H9 (cell line): ENCODE results near the gene EXPH5. TPM values are rescaled to one million over a fixed set of nuclear protein-coding genes. Genes with fewer than 3 reads are reported as not detected.

Source experiments
- DNase-seq: peaks from one replicate; pipeline ENCODE4 v3.0.0-alpha.2; 2017
- H2AFZ ChIP-seq: one replicate; pipeline ENCODE4 v1.6.1; 2013; ENCODE audit warnings: mild to moderate bottlenecking, low read length, control low read depth, moderate library complexity
- H2AK5ac ChIP-seq: 2 replicates; pipeline ENCODE4 v1.6.1; 2013; ENCODE audit warnings: low read length, control low read depth, mixed read lengths; ENCODE audit not compliant: insufficient read length
- H2BK120ac ChIP-seq: one replicate; pipeline ENCODE4 v1.6.1; 2013; ENCODE audit warnings: low read depth, mild to moderate bottlenecking, low read length, control low read depth, inconsistent platforms; ENCODE audit not compliant: poor library complexity, severe bottlenecking
- H2BK12ac ChIP-seq: 2 replicates; pipeline ENCODE4 v1.6.1; 2013; ENCODE audit warnings: low read length, control low read depth, mixed read lengths, low read depth; ENCODE audit not compliant: insufficient read length
- H2BK15ac ChIP-seq: 2 replicates; pipeline ENCODE4 v1.6.1; 2013; ENCODE audit warnings: low read depth, low read length, control low read depth
- H2BK20ac ChIP-seq: one replicate; pipeline ENCODE4 v1.6.1; 2013; ENCODE audit warnings: low read depth, mild to moderate bottlenecking, low read length, control low read depth, inconsistent platforms; ENCODE audit not compliant: poor library complexity, severe bottlenecking
- H2BK5ac ChIP-seq: 2 replicates; pipeline ENCODE4 v1.6.1; 2013; ENCODE audit warnings: low read length, control low read depth, mixed read lengths; ENCODE audit not compliant: insufficient read length
- H3K14ac ChIP-seq: 2 replicates; pipeline ENCODE4 v1.6.1; 2013; ENCODE audit warnings: low read length, control low read depth; ENCODE audit not compliant: insufficient read depth
- H3K18ac ChIP-seq: 2 replicates; pipeline ENCODE4 v1.6.1; 2013; ENCODE audit warnings: low read depth, mild to moderate bottlenecking, mixed read lengths, low read length, control low read depth; ENCODE audit not compliant: insufficient read length
- H3K23ac ChIP-seq: 2 replicates; pipeline ENCODE4 v1.6.1; 2013; ENCODE audit warnings: low read length, control low read depth, mixed read lengths, low read depth; ENCODE audit not compliant: insufficient read length
- H3K23me2 ChIP-seq: 2 replicates; pipeline ENCODE4 v1.6.1; 2013; ENCODE audit warnings: low read depth, mild to moderate bottlenecking, mixed read lengths, low read length, control low read depth; ENCODE audit not compliant: insufficient read length, poor library complexity, severe bottlenecking
- H3K27ac ChIP-seq: 2 replicates; pipeline ENCODE4 v1.5.1; 2013; ENCODE audit warnings: low read length, control low read depth, mixed read lengths, low read depth; ENCODE audit not compliant: insufficient read length
- H3K27me3 ChIP-seq: 2 replicates; pipeline ENCODE4 v1.6.1; 2013; ENCODE audit warnings: low read length, control low read depth, inconsistent platforms; ENCODE audit not compliant: insufficient read depth
- H3K4ac ChIP-seq: 2 replicates; pipeline ENCODE4 v1.6.1; 2013; ENCODE audit warnings: low read depth, mild to moderate bottlenecking, control low read depth, inconsistent platforms, low read length, moderate library complexity
- H3K4me1 ChIP-seq: 2 replicates; pipeline ENCODE4 v1.6.1; 2013; ENCODE audit warnings: low read length, control low read depth, inconsistent platforms; ENCODE audit not compliant: insufficient read depth
- H3K4me2 ChIP-seq: 2 replicates; pipeline ENCODE4 v1.6.1; 2013; ENCODE audit warnings: low read length, control low read depth, mixed read lengths; ENCODE audit not compliant: insufficient read length, insufficient read depth
- H3K56ac ChIP-seq: 2 replicates; pipeline ENCODE4 v1.6.1; 2013; ENCODE audit warnings: low read depth, mild to moderate bottlenecking, mixed read lengths, low read length, control low read depth; ENCODE audit not compliant: insufficient read length
- H3K79me1 ChIP-seq: 2 replicates; pipeline ENCODE4 v1.6.1; 2013; ENCODE audit warnings: low read depth, mild to moderate bottlenecking, moderate library complexity, low read length, control low read depth, inconsistent platforms; ENCODE audit not compliant: insufficient read depth, poor library complexity, severe bottlenecking
- H3K79me2 ChIP-seq: 2 replicates; pipeline ENCODE4 v1.6.1; 2013; ENCODE audit warnings: low read length, control low read depth, inconsistent platforms; ENCODE audit not compliant: insufficient read depth
- H3K9ac ChIP-seq: 2 replicates; pipeline ENCODE4 v1.6.1; 2013; ENCODE audit warnings: low read length, control low read depth, mixed read lengths; ENCODE audit not compliant: insufficient read length; ENCODE audit errors: extremely low read depth
- H3K9me3 ChIP-seq: one replicate; pipeline ENCODE4 v1.6.1; 2013; ENCODE audit warnings: low read depth, low read length, inconsistent platforms; ENCODE audit not compliant: control insufficient read depth
- H3T11ph ChIP-seq: one replicate; pipeline ENCODE4 v1.6.1; 2013; ENCODE audit warnings: mild to moderate bottlenecking, low read length, control low read depth, inconsistent platforms
- H4K20me1 ChIP-seq: one replicate; pipeline ENCODE4 v1.6.1; 2013; ENCODE audit not compliant: control insufficient read depth, insufficient read length, insufficient read depth
- H4K5ac ChIP-seq: 2 replicates; pipeline ENCODE4 v1.6.1; 2013; ENCODE audit warnings: low read depth, mild to moderate bottlenecking, mixed read lengths, low read length, control low read depth; ENCODE audit not compliant: insufficient read length
- H4K8ac ChIP-seq: replicated peaks from 2 replicates; pipeline ENCODE4 v1.6.1; 2013; ENCODE audit warnings: low read length, control low read depth, mixed read lengths, low read depth; ENCODE audit not compliant: insufficient read length
- H4K91ac ChIP-seq: 2 replicates; pipeline ENCODE4 v1.6.1; 2013; ENCODE audit warnings: low read depth, mild to moderate bottlenecking, moderate library complexity, mixed read lengths, low read length, control low read depth; ENCODE audit not compliant: insufficient read length
- H3K27ac Mint-ChIP-seq, 3 experiments: 2 replicates in 2 of 3; 3 replicates in 1 of 3; pipeline ENCODE4 v1.8.0; 2020 to 2021; ENCODE audit warnings: mixed read lengths in 3 of 3, mild to moderate bottlenecking in 1 of 3, moderate library complexity in 1 of 3
- H3K27me3 Mint-ChIP-seq: 2 replicates; pipeline ENCODE4 v1.8.0; 2021; ENCODE audit warnings: low read depth, mild to moderate bottlenecking, moderate library complexity, mixed read lengths
- H3K36me3 Mint-ChIP-seq, 3 experiments: 2 replicates in 2 of 3; 3 replicates in 1 of 3; pipeline ENCODE4 v1.8.0; 2020 to 2021; ENCODE audit warnings: low read depth in 3 of 3, mixed read lengths in 3 of 3; ENCODE audit not compliant: insufficient read depth in 1 of 3
- H3K4me1 Mint-ChIP-seq, 2 experiments: 2 replicates each; pipeline ENCODE4 v1.8.0; 2020; ENCODE audit warnings: mixed read lengths in 2 of 2
- H3K4me3 Mint-ChIP-seq, 2 experiments: 2 replicates in 1 of 2; 3 replicates in 1 of 2; pipeline ENCODE4 v1.8.0; 2020 to 2021; ENCODE audit warnings: mild to moderate bottlenecking in 2 of 2, mixed read lengths in 2 of 2, moderate library complexity in 1 of 2
- H3K9me3 Mint-ChIP-seq, 2 experiments: 2 replicates in 1 of 2; 3 replicates in 1 of 2; pipeline ENCODE4 v1.8.0; 2020; ENCODE audit warnings: mild to moderate bottlenecking in 2 of 2, mixed read lengths in 2 of 2, moderate library complexity in 1 of 2
- WGBS: extraction: QIAGEN DNeasy Blood & Tissue Kit; methylation state at CpG from one replicate; pipeline ENCODE4 v1.1.7; 2013; ENCODE audit warnings: missing lambda C conversion rate, low lambda C conversion rate, mixed read lengths; ENCODE audit not compliant: insufficient read length; ENCODE audit errors: extremely low coverage; 5-methylcytosine and 5-hydroxymethylcytosine counted together
- total RNA-seq: library from RNA; stranded (reverse); gene quantifications from 2 replicates; pipeline ENCODE4 v1.2.1, GENCODE V29; 2021
- TF ChIP-seq, protein P1 (sequence below): fragments of 200-600 bp; sonication (generic); conservative IDR thresholded peaks from 3 replicates; pipeline ENCODE4 v1.8.0; 2021; ENCODE audit warnings: antibody characterized with exemption, mild to moderate bottlenecking

EXPH5 gene
- total RNA-seq, 1 experiment from 2014 or later: 3.1 TPM

DNA sequence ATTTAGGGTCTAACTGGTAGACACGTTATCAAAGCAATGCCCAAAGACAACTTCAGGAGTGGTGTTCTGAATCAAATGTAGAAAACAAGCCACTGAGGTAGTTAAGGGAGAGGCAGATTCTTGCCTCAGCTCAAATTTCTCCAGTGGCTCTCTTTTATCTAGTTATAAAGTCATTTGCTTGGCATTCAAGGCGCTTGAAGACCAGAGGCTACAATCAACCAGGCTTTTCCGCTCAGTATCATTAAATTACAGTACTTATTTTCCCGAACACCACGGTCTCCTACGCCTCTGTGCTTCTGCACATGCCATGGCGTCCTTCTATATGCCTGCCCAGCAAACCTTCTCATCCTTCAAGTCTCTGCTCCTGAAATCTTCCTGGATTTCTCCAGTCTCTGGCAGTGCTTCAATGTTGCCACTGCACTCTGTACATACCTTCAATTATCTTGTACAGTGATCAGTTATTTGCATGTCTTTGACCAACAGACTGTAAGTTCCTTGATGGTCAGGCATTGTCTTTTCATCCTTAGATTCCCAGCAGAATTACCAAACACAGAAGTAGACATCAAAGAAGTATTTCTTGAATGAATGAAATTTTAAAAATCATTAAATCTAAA lies 96.8 kb downstream of the EXPH5 start:
- Histone ChIP-seq H3K79me2 (no peaks in the 10 kb centered on the region), H2AK5ac (no peak overlapping the region), H2AFZ (no peak overlapping the region), H3K23me2 (peaks cover 14% of the 10 kb centered on the region), H3K23ac (no peak overlapping the region), H3K4me2 (peak overlapping the region; percentile 87), H3K18ac (no peak overlapping the region), H3K4ac (no peak overlapping the region), H4K91ac (no peak overlapping the region), H2BK12ac (no peak overlapping the region), H3K4me1 (no peaks in the 10 kb centered on the region; the same call in none of the 2 replicates), H3K9me3 (no peaks in the 10 kb centered on the region), H4K20me1 (no peaks in the 10 kb centered on the region), H3K27ac (no peak overlapping the region), H2BK5ac (no peak overlapping the region), H3K79me1 (no peaks in the 10 kb centered on the region), H2BK20ac (no peak overlapping the region), H3K14ac (no peak overlapping the region), H3K27me3 (no peaks in the 10 kb centered on the region), H2BK120ac (no peak overlapping the region), H3K56ac (no peak overlapping the region), H3T11ph (no peak overlapping the region), H4K5ac (no peak overlapping the region), H2BK15ac (no peak overlapping the region), H3K9ac (no peak overlapping the region), H4K8ac (no peak overlapping the region)
- DNase-seq: no peak
- Mint-ChIP-seq H3K9me3 (no peaks in the 10 kb centered on the region; a peak in 1 of 5 replicates), H3K27me3 (peaks cover 8% of the 10 kb centered on the region), H3K36me3 (no peaks in the 10 kb centered on the region), H3K27ac (peak overlapping the region in 1 of 3 experiments; percentile 61; a peak in 1 of 7 replicates), H3K4me3 (peak overlapping the region in 1 of 2 experiments; percentile 93; a peak in 3 of 5 replicates), H3K4me1 (peaks cover 11 to 16% of the 10 kb centered on the region in 2 experiments)
- TF ChIP-seq, protein P1, sequence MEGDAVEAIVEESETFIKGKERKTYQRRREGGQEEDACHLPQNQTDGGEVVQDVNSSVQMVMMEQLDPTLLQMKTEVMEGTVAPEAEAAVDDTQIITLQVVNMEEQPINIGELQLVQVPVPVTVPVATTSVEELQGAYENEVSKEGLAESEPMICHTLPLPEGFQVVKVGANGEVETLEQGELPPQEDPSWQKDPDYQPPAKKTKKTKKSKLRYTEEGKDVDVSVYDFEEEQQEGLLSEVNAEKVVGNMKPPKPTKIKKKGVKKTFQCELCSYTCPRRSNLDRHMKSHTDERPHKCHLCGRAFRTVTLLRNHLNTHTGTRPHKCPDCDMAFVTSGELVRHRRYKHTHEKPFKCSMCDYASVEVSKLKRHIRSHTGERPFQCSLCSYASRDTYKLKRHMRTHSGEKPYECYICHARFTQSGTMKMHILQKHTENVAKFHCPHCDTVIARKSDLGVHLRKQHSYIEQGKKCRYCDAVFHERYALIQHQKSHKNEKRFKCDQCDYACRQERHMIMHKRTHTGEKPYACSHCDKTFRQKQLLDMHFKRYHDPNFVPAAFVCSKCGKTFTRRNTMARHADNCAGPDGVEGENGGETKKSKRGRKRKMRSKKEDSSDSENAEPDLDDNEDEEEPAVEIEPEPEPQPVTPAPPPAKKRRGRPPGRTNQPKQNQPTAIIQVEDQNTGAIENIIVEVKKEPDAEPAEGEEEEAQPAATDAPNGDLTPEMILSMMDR: no peak
- WGBS: no CpG with 5 or more reads among the region's 7 CpGs
